ENCODE data around the gene LYL1.

Gene LYL1

GRCh38 chr19:13078897-13079541, 23.6 kb downstream of the LYL1 start:
- peaks cover 15% of the 10 kb centered on the region for H3K4me1 ChIP-seq (ENCODE audit: control insufficient read depth, insufficient read depth, low read length, unreplicated experiment)
- no peaks in the 10 kb centered on the region; the same call in 1 of the 2 replicates for H3K36me3 ChIP-seq (ENCODE audit: insufficient read depth, low read length)
- no peaks in the 10 kb centered on the region for H3K27me3 ChIP-seq (ENCODE audit: insufficient read depth, low read length)
- H2AFZ ChIP-seq (ENCODE audit: low read length, unreplicated experiment) = no peak overlapping the region
- no peaks in the 10 kb centered on the region for H3K79me2 ChIP-seq (ENCODE audit: control insufficient read depth, insufficient read depth, low read length, unreplicated experiment)
- H3K27ac ChIP-seq (ENCODE audit: low read depth, low read length) = no peak overlapping the region
- no peak overlapping the region for H3K4me3 ChIP-seq (ENCODE audit: low read depth, low read length)

- H3K79me2 ChIP-seq (ENCODE audit: control insufficient read depth, insufficient read depth, low read length, unreplicated experiment) = no peaks in the 10 kb centered on the region
- no peaks in the 10 kb centered on the region for H3K27me3 ChIP-seq (ENCODE audit: insufficient read depth, low read length)
- H2AFZ ChIP-seq (ENCODE audit: low read length, unreplicated experiment) = no peak overlapping the region
- H3K4me3 ChIP-seq (ENCODE audit: low read depth, low read length) = no peak overlapping the region
- no peak overlapping the region for H3K27ac ChIP-seq (ENCODE audit: low read depth, low read length)
- no peaks in the 10 kb centered on the region; the same call in 1 of the 2 replicates for H3K36me3 ChIP-seq (ENCODE audit: insufficient read depth, low read length)
- peaks cover 15% of the 10 kb centered on the region for H3K4me1 ChIP-seq (ENCODE audit: control insufficient read depth, insufficient read depth, low read length, unreplicated experiment)
Observed at GRCh38 chr19:13078381-13078780, 24.3 kb downstream of the LYL1 start.

GRCh38 chr19:13077240-13077639, 25.4 kb downstream of the LYL1 start:
- H3K36me3 ChIP-seq (ENCODE audit: insufficient read depth, low read length) = no peaks in the 10 kb centered on the region; the same call in 1 of the 2 replicates
- peaks cover 15% of the 10 kb centered on the region for H3K4me1 ChIP-seq (ENCODE audit: control insufficient read depth, insufficient read depth, low read length, unreplicated experiment)
- H3K27ac ChIP-seq (ENCODE audit: low read depth, low read length) = no peak overlapping the region
- no peaks in the 10 kb centered on the region for H3K79me2 ChIP-seq (ENCODE audit: control insufficient read depth, insufficient read depth, low read length, unreplicated experiment)
- H3K4me3 ChIP-seq (ENCODE audit: low read depth, low read length) = no peak overlapping the region
- H2AFZ ChIP-seq (ENCODE audit: low read length, unreplicated experiment) = no peak overlapping the region
- no peaks in the 10 kb centered on the region for H3K27me3 ChIP-seq (ENCODE audit: insufficient read depth, low read length)

GRCh38 chr19:13076787-13077186, 25.9 kb downstream of the LYL1 start:
- no peaks in the 10 kb centered on the region; the same call in 1 of the 2 replicates for H3K36me3 ChIP-seq (ENCODE audit: insufficient read depth, low read length)
- no peak overlapping the region for H3K27ac ChIP-seq (ENCODE audit: low read depth, low read length)
- H3K79me2 ChIP-seq (ENCODE audit: control insufficient read depth, insufficient read depth, low read length, unreplicated experiment) = no peaks in the 10 kb centered on the region
- H3K27me3 ChIP-seq (ENCODE audit: insufficient read depth, low read length) = no peaks in the 10 kb centered on the region
- peaks cover 15% of the 10 kb centered on the region for H3K4me1 ChIP-seq (ENCODE audit: control insufficient read depth, insufficient read depth, low read length, unreplicated experiment)
- no peak overlapping the region for H3K4me3 ChIP-seq (ENCODE audit: low read depth, low read length)
- no peak overlapping the region for H2AFZ ChIP-seq (ENCODE audit: low read length, unreplicated experiment)

DNA sequence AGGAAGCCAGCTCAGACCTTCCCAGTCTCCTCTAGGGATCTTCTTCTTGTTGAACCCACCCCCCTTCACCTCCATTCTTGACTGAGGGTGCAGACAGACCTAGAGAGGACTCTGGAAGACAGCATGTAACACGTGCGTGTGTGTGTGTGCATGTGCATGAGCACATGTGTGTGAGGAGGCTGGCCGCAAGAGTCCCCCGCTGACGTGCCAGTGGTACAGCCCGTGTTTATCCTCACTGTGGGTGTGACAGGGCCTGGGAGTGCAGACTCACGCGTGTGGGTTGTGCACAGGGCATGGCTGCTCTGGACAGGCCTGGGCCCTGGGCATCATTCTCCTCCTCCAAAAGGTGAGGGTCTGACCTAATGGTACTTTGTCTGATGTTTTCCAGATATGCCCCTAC, 26.3 kb downstream of the LYL1 start:
- Histone ChIP-seq H3K79me2 (ENCODE audit: control insufficient read depth, insufficient read depth, low read length, unreplicated experiment) (no peaks in the 10 kb centered on the region), H3K27ac (ENCODE audit: low read depth, low read length) (no peak overlapping the region), H3K36me3 (ENCODE audit: insufficient read depth, low read length) (no peaks in the 10 kb centered on the region; the same call in 1 of the 2 replicates), H3K27me3 (ENCODE audit: insufficient read depth, low read length) (no peaks in the 10 kb centered on the region), H2AFZ (ENCODE audit: low read length, unreplicated experiment) (no peak overlapping the region), H3K4me1 (ENCODE audit: control insufficient read depth, insufficient read depth, low read length, unreplicated experiment) (peaks cover 15% of the 10 kb centered on the region), H3K4me3 (ENCODE audit: low read depth, low read length) (no peak overlapping the region)

DNA sequence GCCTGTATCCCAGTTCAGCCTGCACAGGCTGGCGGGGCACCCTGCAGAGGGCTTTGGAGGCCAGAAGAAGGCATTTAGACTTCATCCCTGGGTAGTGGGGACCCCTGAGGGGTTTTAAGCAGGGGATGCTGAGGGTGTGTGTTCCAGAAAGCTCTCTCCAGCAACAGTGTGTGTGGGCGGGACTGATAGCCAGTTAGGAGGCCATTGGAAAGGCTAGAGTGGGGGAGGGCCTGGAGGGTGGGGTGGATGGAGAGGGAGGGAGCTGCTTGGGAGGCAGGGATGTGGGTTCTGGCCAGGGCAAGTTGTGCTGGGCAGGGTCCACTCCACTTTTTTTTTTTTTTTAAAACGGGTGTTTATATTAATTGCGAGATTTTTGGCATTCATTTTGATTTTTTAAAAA, 28.3 kb downstream of the LYL1 start:
- Histone ChIP-seq H3K4me1 (ENCODE audit: control insufficient read depth, insufficient read depth, low read length, unreplicated experiment) (peaks cover 9% of the 10 kb centered on the region), H3K79me2 (ENCODE audit: control insufficient read depth, insufficient read depth, low read length, unreplicated experiment) (no peaks in the 10 kb centered on the region), H3K36me3 (ENCODE audit: insufficient read depth, low read length) (no peaks in the 10 kb centered on the region), H3K27ac (ENCODE audit: low read depth, low read length) (no peak overlapping the region), H3K27me3 (ENCODE audit: insufficient read depth, low read length) (no peaks in the 10 kb centered on the region), H2AFZ (ENCODE audit: low read length, unreplicated experiment) (no peak overlapping the region), H3K4me3 (ENCODE audit: low read depth, low read length) (no peak overlapping the region)

DNA sequence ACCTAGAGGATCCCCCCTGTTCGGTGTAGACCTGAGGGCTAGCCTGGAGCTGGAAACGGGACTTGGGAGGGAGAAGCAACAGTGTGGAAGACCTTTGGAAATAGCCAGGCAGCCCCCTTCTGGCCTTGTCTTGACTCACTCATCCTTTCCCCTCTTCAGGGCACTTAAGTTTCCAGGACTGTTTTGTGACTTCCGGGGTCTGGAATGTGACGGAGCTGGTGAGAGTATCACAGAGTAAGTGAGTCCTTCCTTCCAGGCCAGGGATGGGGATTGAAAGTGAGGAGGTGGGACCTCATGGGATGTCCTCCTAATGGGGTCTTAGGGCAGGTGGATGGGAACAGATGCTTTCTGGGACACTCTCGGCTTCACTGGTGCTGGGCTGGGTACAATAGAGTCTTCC, 29.4 kb downstream of the LYL1 start:
- H3K27ac ChIP-seq (ENCODE audit: low read depth, low read length) = no peak overlapping the region
- no peaks in the 10 kb centered on the region for H3K36me3 ChIP-seq (ENCODE audit: insufficient read depth, low read length)
- no peaks in the 10 kb centered on the region for H3K4me1 ChIP-seq (ENCODE audit: control insufficient read depth, insufficient read depth, low read length, unreplicated experiment)
- H3K27me3 ChIP-seq (ENCODE audit: insufficient read depth, low read length) = no peaks in the 10 kb centered on the region
- no peak overlapping the region for H2AFZ ChIP-seq (ENCODE audit: low read length, unreplicated experiment)
- peaks cover 3% of the 10 kb centered on the region for H3K79me2 ChIP-seq (ENCODE audit: control insufficient read depth, insufficient read depth, low read length, unreplicated experiment)
- H3K4me3 ChIP-seq (ENCODE audit: low read depth, low read length) = no peak overlapping the region

DNA sequence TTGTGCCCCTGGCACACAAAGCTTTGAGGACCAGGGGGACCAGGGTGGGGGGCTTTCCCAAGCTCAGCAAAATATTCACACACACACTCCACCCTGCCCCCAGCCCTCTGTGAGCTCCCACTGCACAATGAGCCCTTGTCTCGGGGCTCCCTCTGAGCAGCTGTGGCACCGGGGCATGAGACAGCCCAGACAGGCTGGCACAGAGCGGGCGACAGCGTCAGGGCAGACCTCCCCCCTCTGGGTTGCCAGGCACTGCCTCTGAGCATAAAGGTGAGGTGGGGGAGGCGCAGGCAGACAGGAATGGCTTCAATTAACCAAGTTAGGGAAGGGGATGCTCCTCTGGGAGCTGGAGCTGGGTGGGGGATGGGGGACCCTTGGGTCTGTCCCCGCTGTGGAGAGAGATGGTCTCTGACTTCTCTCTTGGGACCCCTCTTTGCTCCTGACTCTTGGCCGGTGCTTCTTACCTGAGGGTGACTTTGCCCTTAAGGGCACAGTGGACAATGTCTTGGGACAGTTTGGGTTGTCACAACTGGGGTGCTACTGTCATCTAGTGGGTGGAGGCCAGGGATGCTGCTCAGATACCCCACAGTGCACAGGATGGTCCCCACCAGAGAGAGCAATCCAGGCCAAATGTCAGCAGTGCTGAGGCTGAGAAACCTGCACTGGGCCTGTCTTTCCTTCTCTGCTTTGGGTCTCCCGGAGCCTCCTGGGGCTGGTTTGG, 30.3 kb downstream of the LYL1 start:
- H3K27ac ChIP-seq (ENCODE audit: low read depth, low read length) = no peak overlapping the region
- H2AFZ ChIP-seq (ENCODE audit: low read length, unreplicated experiment) = no peak overlapping the region
- no peak overlapping the region for H3K4me3 ChIP-seq (ENCODE audit: low read depth, low read length)
- no peaks in the 10 kb centered on the region for H3K36me3 ChIP-seq (ENCODE audit: insufficient read depth, low read length)
- no peaks in the 10 kb centered on the region for H3K27me3 ChIP-seq (ENCODE audit: insufficient read depth, low read length)
- peaks cover 5% of the 10 kb centered on the region for H3K79me2 ChIP-seq (ENCODE audit: control insufficient read depth, insufficient read depth, low read length, unreplicated experiment)
- no peaks in the 10 kb centered on the region for H3K4me1 ChIP-seq (ENCODE audit: control insufficient read depth, insufficient read depth, low read length, unreplicated experiment)

DNA sequence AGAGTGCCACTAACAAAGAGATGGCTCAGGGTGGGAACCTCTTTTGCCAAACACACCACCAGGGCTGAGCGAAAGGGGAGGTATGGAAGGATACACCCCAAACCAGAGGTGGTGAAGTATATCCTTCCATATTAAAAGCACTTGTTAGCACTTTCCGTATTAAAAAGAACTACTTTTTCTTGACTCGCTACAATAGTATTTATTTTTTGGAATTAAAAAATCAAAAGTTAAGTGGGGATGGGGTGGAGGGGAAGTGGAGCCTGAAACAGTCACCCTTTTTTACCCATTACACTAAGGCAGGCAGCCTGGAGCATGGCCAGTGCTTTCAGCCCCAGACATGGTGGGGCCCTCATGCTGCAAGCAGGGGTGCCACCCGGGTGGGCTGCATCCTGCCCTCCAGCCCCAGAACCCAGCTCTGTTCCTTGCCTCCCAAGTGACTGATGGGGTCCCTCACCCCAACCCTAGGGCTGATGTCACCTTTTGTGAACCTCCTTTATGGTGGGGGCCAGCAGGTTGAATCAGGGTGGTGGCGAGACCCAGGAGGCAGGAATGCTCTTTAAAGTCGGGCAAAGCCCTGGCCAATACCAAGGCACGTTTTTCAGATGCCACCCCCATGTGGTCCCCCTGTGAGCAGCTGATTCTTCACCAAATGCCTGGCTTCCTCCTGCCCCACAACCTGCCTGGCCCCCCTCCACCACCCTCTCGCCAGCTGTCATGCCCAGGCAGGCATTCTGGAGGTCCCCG, 31.0 kb downstream of the LYL1 start:
- Histone ChIP-seq H3K36me3 (ENCODE audit: insufficient read depth, low read length) (no peaks in the 10 kb centered on the region), H3K27me3 (ENCODE audit: insufficient read depth, low read length) (no peaks in the 10 kb centered on the region), H3K79me2 (ENCODE audit: control insufficient read depth, insufficient read depth, low read length, unreplicated experiment) (peaks cover 5% of the 10 kb centered on the region), H3K4me1 (ENCODE audit: control insufficient read depth, insufficient read depth, low read length, unreplicated experiment) (no peaks in the 10 kb centered on the region), H2AFZ (ENCODE audit: low read length, unreplicated experiment) (no peak overlapping the region), H3K4me3 (ENCODE audit: low read depth, low read length) (no peak overlapping the region), H3K27ac (ENCODE audit: low read depth, low read length) (no peak overlapping the region)

DNA sequence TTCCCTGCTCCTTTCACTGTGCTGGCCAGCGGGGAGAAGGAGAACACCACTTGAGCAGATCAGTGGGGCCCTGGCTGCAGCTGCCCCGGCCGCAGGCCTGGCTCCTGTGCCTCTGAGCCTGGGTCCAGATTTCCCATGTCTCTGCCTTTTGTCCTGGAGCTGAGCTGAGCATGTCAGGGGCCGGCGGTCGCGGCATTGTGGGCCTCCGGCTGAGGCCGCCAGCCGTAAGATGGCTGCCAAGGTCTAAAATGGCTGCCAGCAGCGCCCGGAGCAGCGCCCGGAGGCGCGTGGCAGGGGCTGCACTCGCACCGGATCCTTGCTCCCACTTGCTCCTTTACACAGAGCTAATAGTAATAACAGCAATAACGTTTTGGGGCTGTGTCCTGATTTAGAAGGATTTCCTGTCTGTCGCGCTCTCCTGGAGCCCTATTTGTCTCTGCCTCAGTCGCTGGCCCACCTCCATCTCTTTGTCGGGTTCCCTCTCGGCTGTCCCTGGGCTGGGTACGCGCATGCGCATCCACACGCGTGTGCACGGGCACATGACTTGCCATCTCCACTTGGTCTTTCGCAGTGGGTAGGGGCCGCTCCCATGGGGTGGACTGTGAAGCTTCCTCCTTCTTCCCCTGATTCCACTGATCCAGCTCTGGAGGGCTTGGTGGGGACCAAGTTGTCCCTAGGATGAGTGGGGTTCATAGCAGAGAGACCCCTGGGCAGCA, 32.1 kb downstream of the LYL1 start:
- H3K27ac ChIP-seq (ENCODE audit: low read depth, low read length) = no peak overlapping the region
- no peak overlapping the region for H2AFZ ChIP-seq (ENCODE audit: low read length, unreplicated experiment)
- H3K27me3 ChIP-seq (ENCODE audit: insufficient read depth, low read length) = no peaks in the 10 kb centered on the region
- no peaks in the 10 kb centered on the region for H3K4me1 ChIP-seq (ENCODE audit: control insufficient read depth, insufficient read depth, low read length, unreplicated experiment)
- no peaks in the 10 kb centered on the region for H3K36me3 ChIP-seq (ENCODE audit: insufficient read depth, low read length)
- no peak overlapping the region for H3K4me3 ChIP-seq (ENCODE audit: low read depth, low read length)
- H3K79me2 ChIP-seq (ENCODE audit: control insufficient read depth, insufficient read depth, low read length, unreplicated experiment) = peaks cover 11% of the 10 kb centered on the region

Data from ACC112 (cell line).